ENCODE results near the gene ZMYM2.
"Not testable (repeated sequence)": the region's sequence is repeated elsewhere in the genome, so short reads cannot be mapped to it uniquely, and the experiment has no call there.

The ZMYM2 gene

GRCh38 chr13:19982447-19983043, 24.0 kb downstream of the ZMYM2 start:
- no peak for DNase-seq (ENCODE audit: low read depth)

GRCh38 chr13:19984430-19985218, 26.1 kb downstream of the ZMYM2 start:
- no peak for DNase-seq (ENCODE audit: low read depth)

- DNase-seq (ENCODE audit: low read depth): no peak
These were observed 26.7 kb downstream of the ZMYM2 start for GRCh38 chr13:19985219-19985556.

- no peak for DNase-seq (ENCODE audit: low read depth)
These were observed 33.0 kb downstream of the ZMYM2 start for GRCh38 chr13:19991531-19991930.

GRCh38 chr13:19993024-19993423, 34.5 kb downstream of the ZMYM2 start:
- no peak for DNase-seq (ENCODE audit: low read depth)

GRCh38 chr13:19998960-19999359, 40.4 kb downstream of the ZMYM2 start:
- no peak for DNase-seq (ENCODE audit: low read depth)

GRCh38 chr13:20000062-20000552, 41.6 kb downstream of the ZMYM2 start:
- DNase-seq (ENCODE audit: low read depth): no peak

GRCh38 chr13:20001366-20002190, 43.1 kb downstream of the ZMYM2 start:
- no peak for DNase-seq (ENCODE audit: low read depth)

GRCh38 chr13:20002787-20003186, 44.3 kb downstream of the ZMYM2 start:
- no peak for DNase-seq (ENCODE audit: low read depth)

- DNase-seq (ENCODE audit: low read depth): no peak
These were observed 47.7 kb downstream of the ZMYM2 start for GRCh38 chr13:20006206-20006605.

GRCh38 chr13:20015763-20016162, 57.2 kb downstream of the ZMYM2 start:
- no peak for DNase-seq (ENCODE audit: low read depth)

- no peak for DNase-seq (ENCODE audit: low read depth)
These were observed 58.3 kb downstream of the ZMYM2 start for GRCh38 chr13:20016649-20017364.

- no peak for DNase-seq (ENCODE audit: low read depth)
These were observed 58.8 kb downstream of the ZMYM2 start for GRCh38 chr13:20017365-20017711.

- DNase-seq (ENCODE audit: low read depth): no peak
These were observed 60.5 kb downstream of the ZMYM2 start for GRCh38 chr13:20019043-20019442.

GRCh38 chr13:20024702-20025101, 66.2 kb downstream of the ZMYM2 start:
- no peak for DNase-seq (ENCODE audit: low read depth)

GRCh38 chr13:20028953-20029352, 70.4 kb downstream of the ZMYM2 start:
- DNase-seq (ENCODE audit: low read depth): no peak

- DNase-seq (ENCODE audit: low read depth): no peak
These were observed 75.0 kb downstream of the ZMYM2 start for GRCh38 chr13:20033486-20033885.

- DNase-seq (ENCODE audit: low read depth): no peak
These were observed 76.6 kb downstream of the ZMYM2 start for GRCh38 chr13:20035130-20035529.

GRCh38 chr13:20037908-20038307, 79.4 kb downstream of the ZMYM2 start:
- no peak for DNase-seq (ENCODE audit: low read depth)

- not testable (repeated sequence) for DNase-seq (ENCODE audit: low read depth)
These were observed 84.1 kb downstream of the ZMYM2 start for GRCh38 chr13:20042603-20043002.

GRCh38 chr13:20043207-20043925, 84.8 kb downstream of the ZMYM2 start:
- no peak for DNase-seq (ENCODE audit: low read depth)

- no peak for DNase-seq (ENCODE audit: low read depth)
These were observed 85.6 kb downstream of the ZMYM2 start for GRCh38 chr13:20044086-20044485.
